Left forelimb (tissue), 1 donor: ENCODE measurements around the gene SGMS1.
"Not testable (repeated sequence)": the region's sequence is repeated elsewhere in the genome, so short reads cannot be mapped to it uniquely, and the experiment has no call there.

Experiments used
- DNase-seq: peaks from one replicate; pipeline ENCODE4 v3.0.0-alpha.2; 2018; ENCODE audit warnings: low spot score

SGMS1 gene

GRCh38 chr10:50556237-50557120 lies 67.3 kb downstream of the SGMS1 start:
- no peak for DNase-seq

DNA sequence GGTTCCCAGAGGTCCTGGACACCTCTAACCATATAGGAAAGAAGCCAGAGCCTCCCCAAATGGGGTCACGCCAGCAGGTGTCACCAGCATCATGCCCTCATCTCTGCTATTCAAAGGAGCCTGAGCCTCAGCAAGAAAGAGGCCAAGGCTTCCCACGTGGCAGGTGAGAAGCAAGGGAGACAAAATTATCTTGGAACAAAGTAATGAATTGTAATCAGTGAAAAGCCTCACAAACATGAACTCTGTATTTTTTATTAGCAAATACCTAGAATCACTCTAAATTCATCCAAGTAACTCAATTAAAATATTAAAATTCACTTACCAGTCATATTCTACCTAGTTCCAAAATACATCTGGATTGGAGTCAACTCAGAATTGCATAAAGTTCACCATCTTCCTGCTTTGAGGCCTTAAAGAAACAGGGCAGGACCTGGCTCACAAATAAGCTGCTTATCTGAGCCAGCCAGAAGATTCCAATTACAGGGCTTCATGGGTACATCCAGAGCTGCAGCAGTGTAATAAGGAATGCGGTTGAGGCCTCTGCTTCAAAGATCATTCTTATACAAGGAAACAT lies 68.7 kb downstream of the SGMS1 start:
- no peak for DNase-seq

- no peak for DNase-seq
Observed at GRCh38 chr10:50554376-50554994, 69.3 kb downstream of the SGMS1 start.

DNA sequence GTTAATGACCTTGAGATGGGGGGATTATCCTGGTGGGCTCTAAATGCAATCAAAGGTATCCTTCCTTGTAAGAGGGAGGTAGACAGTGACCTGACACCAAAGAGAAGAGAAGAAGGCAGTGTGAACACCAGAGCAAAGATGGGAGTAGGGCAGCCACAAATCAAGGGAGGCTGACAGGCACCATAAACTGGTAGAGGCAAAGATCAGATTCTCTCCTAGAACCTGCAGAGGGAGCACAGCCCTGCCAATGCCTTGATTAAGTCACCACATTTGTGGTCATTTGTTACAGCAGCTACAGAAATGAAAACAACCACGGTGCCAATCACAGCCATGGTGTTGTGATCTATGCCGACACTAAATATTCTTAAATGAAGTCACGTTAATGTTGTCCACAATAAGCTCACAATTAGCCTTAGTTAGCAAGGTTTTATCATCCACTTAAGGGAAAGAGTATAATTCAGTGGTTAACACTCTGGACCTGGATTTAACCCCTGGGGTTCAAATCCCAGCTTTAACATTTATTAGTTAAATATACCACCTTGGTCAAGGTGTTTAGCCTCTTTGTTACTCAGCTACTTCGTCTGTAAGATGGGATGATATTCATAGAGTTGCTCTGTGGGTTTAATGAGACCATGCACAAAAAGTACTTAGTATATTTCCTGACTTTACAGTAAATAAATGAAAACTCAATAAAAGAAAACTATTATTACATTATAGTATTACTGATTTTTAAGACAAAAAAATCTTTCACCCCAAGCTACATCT lies 70.8 kb downstream of the SGMS1 start:
- DNase-seq, result no peak

GRCh38 chr10:50552308-50552707 lies 71.4 kb downstream of the SGMS1 start:
- DNase-seq, result no peak

DNA sequence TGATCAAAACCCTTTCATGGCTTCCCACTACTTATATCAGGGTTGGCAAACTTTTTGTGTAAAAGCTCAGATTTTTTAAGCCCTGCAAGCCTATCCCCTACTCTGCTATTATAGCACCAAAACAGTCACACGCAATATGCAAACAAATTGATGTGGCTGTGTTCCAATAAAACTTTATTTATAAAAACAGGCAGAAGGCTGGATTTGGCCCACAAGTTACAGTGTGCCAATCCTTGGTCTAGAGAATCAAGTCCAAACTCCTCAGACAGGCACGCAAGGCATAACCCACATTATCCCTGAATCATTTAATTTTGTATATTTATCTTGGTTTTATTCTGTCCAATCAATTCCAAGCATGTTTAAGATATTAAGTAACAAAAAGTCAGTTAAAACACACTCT lies 71.9 kb downstream of the SGMS1 start:
- no peak for DNase-seq

- DNase-seq, result no peak
Observed at GRCh38 chr10:50550291-50550839, 73.4 kb downstream of the SGMS1 start.

GRCh38 chr10:50549186-50549585 lies 74.6 kb downstream of the SGMS1 start:
- not testable (repeated sequence) for DNase-seq

- not testable (repeated sequence) for DNase-seq
Observed at GRCh38 chr10:50548481-50548880, 75.3 kb downstream of the SGMS1 start.

DNA sequence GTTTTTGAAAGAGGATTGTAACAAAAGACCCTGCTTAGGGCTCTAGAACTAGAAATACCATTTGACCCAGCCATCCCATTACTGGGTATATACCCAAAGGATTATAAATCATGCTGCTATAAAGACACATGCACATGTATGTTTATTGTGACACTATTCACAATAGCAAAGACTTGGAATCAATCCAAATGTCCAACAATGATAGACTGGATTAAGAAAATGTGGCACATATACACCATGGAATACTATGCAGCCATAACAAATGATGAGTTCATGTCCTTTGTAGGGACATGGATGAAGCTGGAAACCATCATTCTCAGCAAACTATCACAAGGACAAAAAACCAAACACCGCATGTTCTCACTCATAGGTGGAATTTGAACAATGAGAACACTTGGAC lies 77.5 kb downstream of the SGMS1 start:
- DNase-seq, result not testable (repeated sequence)

DNA sequence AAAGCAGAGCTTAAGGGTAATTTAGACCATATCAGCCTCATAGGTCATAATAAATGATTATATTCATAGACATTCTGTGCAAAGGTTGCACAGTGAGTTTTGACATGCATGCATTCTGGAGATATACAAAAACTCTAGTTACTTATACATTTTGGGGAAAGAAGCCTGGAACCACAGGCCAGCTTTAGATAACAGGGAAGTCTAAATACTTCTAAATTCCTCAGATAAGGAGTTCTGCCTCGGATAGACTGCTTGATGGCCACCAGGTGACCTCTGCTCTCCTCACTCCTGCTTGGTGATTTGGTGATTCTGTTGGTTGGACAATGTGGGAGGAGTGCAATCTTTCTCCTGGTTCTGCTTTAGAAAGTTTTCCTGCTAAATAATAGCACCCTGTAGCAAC lies 77.9 kb downstream of the SGMS1 start:
- DNase-seq, result no peak

GRCh38 chr10:50544857-50545429 lies 78.8 kb downstream of the SGMS1 start:
- DNase-seq, result no peak

- no peak for DNase-seq
Observed at GRCh38 chr10:50544095-50544856, 79.5 kb downstream of the SGMS1 start.

GRCh38 chr10:50542871-50543270 lies 80.9 kb downstream of the SGMS1 start:
- no peak for DNase-seq

DNA sequence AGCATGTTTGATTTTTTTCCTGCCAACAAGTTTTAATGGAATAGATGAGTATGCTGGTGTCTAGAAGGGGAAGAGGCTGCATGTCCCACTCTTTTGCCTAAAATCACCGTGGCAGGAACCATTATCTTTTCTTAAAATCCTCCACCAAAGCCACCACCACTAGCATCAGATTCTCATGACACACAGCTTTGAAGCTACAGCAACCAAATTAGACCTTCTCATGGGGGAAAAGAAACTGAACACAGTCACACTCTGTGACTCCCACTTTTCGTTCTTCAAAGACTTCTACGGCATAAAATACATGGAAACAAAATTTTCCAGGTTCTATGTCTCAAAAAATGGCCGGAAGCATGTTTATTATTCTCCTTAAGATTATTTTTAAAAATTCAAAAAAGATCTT lies 81.8 kb downstream of the SGMS1 start:
- DNase-seq, result no peak

DNA sequence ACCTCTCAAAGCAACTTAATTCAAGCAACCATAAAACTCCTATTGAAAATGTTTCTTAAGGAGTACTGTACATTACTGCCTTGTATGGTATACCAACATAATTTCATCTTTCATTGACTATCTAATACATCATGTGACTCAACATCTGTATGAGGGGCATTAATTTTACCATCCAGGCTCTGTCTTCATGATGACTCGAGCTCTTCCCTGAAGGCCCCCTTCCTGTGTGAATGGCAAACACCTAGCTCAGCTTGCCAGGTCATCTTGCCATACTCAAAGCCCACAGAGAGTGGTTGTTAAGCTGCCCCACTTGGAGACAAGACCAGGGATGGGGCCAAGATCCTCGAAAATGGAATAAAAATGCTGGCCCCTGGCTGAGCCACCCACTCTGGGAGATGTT lies 82.4 kb downstream of the SGMS1 start:
- DNase-seq, result no peak

DNA sequence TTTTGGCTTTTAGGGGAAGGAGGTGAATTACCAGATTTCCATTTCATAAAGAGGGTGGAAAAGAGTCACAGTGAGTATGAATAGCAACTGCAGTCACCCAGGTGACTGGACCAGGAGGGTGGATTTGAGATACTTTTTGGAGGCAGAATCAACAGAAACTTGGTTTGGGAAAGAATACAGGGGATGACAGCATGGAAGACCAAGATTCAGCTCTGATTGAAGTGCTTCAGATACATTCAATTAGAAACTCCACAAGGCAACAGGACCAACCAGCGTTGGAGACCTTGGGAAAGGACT lies 83.0 kb downstream of the SGMS1 start:
- no peak for DNase-seq

DNA sequence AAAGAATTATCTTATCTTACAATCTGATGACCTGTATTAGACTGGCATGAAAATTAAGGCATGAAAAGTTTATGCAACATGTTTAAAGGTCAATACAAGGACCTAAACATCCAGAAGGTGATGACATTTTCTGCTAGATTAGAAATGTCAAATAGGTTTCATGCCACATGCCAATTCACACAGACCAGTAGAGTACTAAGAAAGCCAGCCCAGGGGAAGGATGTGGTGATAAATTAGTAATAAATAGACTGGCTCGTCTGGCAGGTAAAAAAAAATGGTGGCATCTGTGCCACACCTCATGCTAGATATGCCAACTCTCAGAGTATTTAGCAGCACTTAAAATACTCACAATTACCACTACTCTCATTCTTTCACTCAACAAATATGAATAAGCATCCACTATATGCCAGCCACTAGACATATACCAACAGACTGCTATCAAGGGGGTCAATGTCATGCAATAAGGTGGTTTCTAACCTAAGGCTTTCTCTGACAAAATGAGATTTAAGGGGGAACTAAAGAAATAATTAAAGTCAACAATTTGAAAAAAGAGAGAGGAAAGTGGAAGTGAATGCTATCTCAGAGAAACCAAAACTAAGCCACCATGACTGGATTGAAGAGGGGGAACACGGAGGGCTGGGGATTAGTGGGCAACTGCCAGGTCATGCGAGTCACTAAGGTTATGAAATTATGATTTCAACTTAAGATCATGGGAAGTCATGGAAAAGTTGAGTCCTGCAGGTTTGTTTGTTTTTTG lies 83.5 kb downstream of the SGMS1 start:
- DNase-seq, result no peak

GRCh38 chr10:50538555-50539398 lies 85.0 kb downstream of the SGMS1 start:
- no peak for DNase-seq
